Hepatocyte (in vitro differentiated cells): ENCODE measurements around the gene HES1. TPM values are rescaled to one million over a fixed set of nuclear protein-coding genes. Genes with fewer than 3 reads are reported as not detected.
"Not testable (repeated sequence)": the region's sequence is repeated elsewhere in the genome, so short reads cannot be mapped to it uniquely, and the experiment has no call there.

ENCODE experiments used
- DNase-seq: peaks from one replicate; pipeline ENCODE4 v3.0.0-alpha.2; 2016; ENCODE audit warnings: low spot score
- H2AFZ ChIP-seq: fragments of 200-600 bp; sonication (generic); 2 replicates; pipeline ENCODE4 v1.6.0; 2016; ENCODE audit warnings: antibody characterized with exemption, mild to moderate bottlenecking
- H3K27ac ChIP-seq: fragments of 200-600 bp; sonication (generic); 2 replicates; pipeline ENCODE4 v1.5.1; 2016; ENCODE audit warnings: mild to moderate bottlenecking
- H3K27me3 ChIP-seq: fragments of 200-600 bp; sonication (generic); 2 replicates; pipeline ENCODE4 v1.6.1; 2016
- H3K36me3 ChIP-seq: fragments of 200-600 bp; sonication (generic); replicated peaks from 2 replicates; pipeline ENCODE4 v1.5.1; 2016; ENCODE audit warnings: low read depth; ENCODE audit not compliant: insufficient read depth
- H3K4me1 ChIP-seq: fragments of 200-600 bp; sonication (generic); 2 replicates; pipeline ENCODE4 v1.5.1; 2016; ENCODE audit warnings: mild to moderate bottlenecking, moderate library complexity; ENCODE audit not compliant: insufficient read depth
- H3K4me2 ChIP-seq: fragments of 200-600 bp; sonication (generic); 2 replicates; pipeline ENCODE4 v1.6.0; 2016
- H3K4me3 ChIP-seq: fragments of 200-600 bp; sonication (generic); 2 replicates; pipeline ENCODE4 v1.5.1; 2016; ENCODE audit warnings: mild to moderate bottlenecking
- H3K79me2 ChIP-seq: fragments of 200-600 bp; sonication (generic); 2 replicates; pipeline ENCODE4 v1.6.0; 2017; ENCODE audit warnings: mild to moderate bottlenecking
- H3K9me2 ChIP-seq: fragments of 200-600 bp; sonication (generic); replicated peaks from 2 replicates; pipeline ENCODE4 v1.6.0; 2017; ENCODE audit warnings: mild to moderate bottlenecking; ENCODE audit not compliant: insufficient read depth
- H3K9me3 ChIP-seq: fragments of 200-600 bp; sonication (generic); 2 replicates; pipeline ENCODE4 v1.5.1; 2016; ENCODE audit warnings: low read depth, mild to moderate bottlenecking
- H4K20me1 ChIP-seq: fragments of 200-600 bp; sonication (generic); 2 replicates; pipeline ENCODE4 v1.6.0; 2016; ENCODE audit warnings: mild to moderate bottlenecking; ENCODE audit not compliant: insufficient read depth, poor library complexity, severe bottlenecking
- CTCF ChIP-seq: fragments of 200-600 bp; sonication (generic); IDR thresholded peaks from 2 replicates; pipeline ENCODE4 v1.5.1; 2016; ENCODE audit warnings: antibody characterized with exemption, mild to moderate bottlenecking; ENCODE audit not compliant: poor library complexity
- EZH2 ChIP-seq: fragments of 200-600 bp; sonication (generic); IDR thresholded peaks from 2 replicates; pipeline ENCODE4 v1.6.1; 2016; ENCODE audit warnings: antibody characterized with exemption, mild to moderate bottlenecking, borderline replicate concordance
- EZH2phosphoT487 ChIP-seq: fragments of 200-600 bp; sonication (generic); IDR thresholded peaks from one replicate; pipeline ENCODE4 v1.6.1; 2018; ENCODE audit warnings: antibody characterized with exemption, mild to moderate bottlenecking, low read depth, moderate library complexity; ENCODE audit not compliant: unreplicated experiment, severe bottlenecking
- WGBS: methylation state at CpG from one replicate; pipeline ENCODE4 v1.1.6; 2016; ENCODE audit warnings: low lambda C conversion rate; ENCODE audit errors: missing lambda C conversion rate; 5-methylcytosine and 5-hydroxymethylcytosine counted together
- polyA plus RNA-seq: library from polyadenylated mRNA; unstranded; fragments of >200 nt; fragmentation: Nextera tagmentation; extraction: Ambion mirVana; gene quantifications from 2 replicates; pipeline ENCODE4 v1.2.1, GENCODE V29; 2016
- total RNA-seq: library from RNA; depleted of rRNA; stranded (reverse); fragments of >200 nt; gene quantifications from 2 replicates; pipeline ENCODE4 v1.2.3, GENCODE V29; 2014

The HES1 gene
- total and polyA plus RNA-seq, 2 experiments from 2014 or later: 131 to 136 TPM

GRCh38 chr3:194091141-194091540 lies 44.8 kb upstream of the HES1 start:
- Histone ChIP-seq H4K20me1 (no peaks in the 10 kb centered on the region), H3K4me2 (no peak overlapping the region), H3K4me1 (peaks cover 18% of the 10 kb centered on the region), H3K9me3 (no peaks in the 10 kb centered on the region), H3K9me2 (no peaks in the 10 kb centered on the region), H3K4me3 (no peak overlapping the region), H3K27me3 (no peaks in the 10 kb centered on the region), H3K36me3 (no peaks in the 10 kb centered on the region), H3K27ac (no peak overlapping the region), H2AFZ (no peak overlapping the region), H3K79me2 (no peaks in the 10 kb centered on the region)
- TF ChIP-seq EZH2: no peak
- TF ChIP-seq CTCF: no peak
- no peak for TF ChIP-seq EZH2phosphoT487
- 41% methylated on average over 2 of the region's 2 CpGs for WGBS
- no peak for DNase-seq

DNA sequence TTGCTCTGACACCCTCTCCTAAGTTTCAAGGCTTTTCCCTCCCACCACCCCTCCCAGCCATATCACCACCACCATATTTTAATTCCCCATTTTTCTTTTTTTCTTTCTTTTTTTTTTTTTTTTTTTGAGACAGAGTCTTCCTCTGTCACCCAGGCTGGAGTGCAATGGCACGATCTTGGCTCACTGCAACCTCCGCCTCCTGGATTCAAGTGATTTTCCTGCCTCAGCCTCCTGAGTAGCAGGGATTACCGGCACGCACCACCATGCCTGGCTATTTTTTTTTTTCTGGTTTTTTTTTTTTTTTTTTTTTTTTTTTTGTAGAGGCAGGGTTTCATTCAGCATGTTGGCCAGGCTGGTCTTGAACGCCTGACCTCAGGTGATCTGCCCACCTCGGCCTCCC lies 44.1 kb upstream of the HES1 start:
- not testable (repeated sequence) for H3K4me3 ChIP-seq, H3K27ac ChIP-seq, H3K79me2 ChIP-seq, H3K4me2 ChIP-seq, H3K9me2 ChIP-seq, H3K36me3 ChIP-seq, H3K27me3 ChIP-seq, H4K20me1 ChIP-seq, H3K9me3 ChIP-seq, DNase-seq, H2AFZ ChIP-seq
- 98% methylated on average over 6 of the region's 6 CpGs for WGBS
- peaks cover 15% of the 10 kb centered on the region for H3K4me1 ChIP-seq

DNA sequence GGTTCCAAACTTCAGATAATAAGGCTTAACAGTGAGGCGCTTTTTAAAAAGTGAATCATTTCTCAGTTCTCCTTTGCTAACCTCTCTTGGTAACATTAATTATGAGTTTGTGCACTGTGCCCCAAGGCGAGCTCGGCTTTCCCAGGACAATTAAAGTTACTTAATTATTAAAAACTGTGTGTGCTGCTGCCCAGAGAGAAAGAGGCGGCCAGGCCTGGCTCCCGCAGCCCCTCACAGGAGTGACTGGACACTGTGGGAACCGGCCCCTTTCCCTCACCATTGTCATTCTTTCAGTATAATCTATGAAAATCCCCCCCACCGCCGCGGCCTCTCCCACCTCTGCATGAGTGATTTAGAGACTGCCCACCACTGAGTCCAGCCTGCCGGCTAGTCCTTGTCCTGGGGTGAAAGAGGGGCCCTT lies 43.1 kb upstream of the HES1 start:
- H3K79me2 ChIP-seq: no peaks in the 10 kb centered on the region
- no peak overlapping the region for H2AFZ ChIP-seq
- no peak overlapping the region for H3K4me2 ChIP-seq
- no peaks in the 10 kb centered on the region for H3K36me3 ChIP-seq
- peaks cover 17% of the 10 kb centered on the region for H3K4me1 ChIP-seq
- no peak overlapping the region for H3K4me3 ChIP-seq
- no peaks in the 10 kb centered on the region for H4K20me1 ChIP-seq
- no peaks in the 10 kb centered on the region for H3K9me2 ChIP-seq
- H3K27ac ChIP-seq: no peak overlapping the region
- no peak for DNase-seq
- no peaks in the 10 kb centered on the region for H3K9me3 ChIP-seq
- 71% methylated on average over 10 of the region's 10 CpGs for WGBS
- TF ChIP-seq EZH2phosphoT487 (no peak), EZH2 (no peak), CTCF (no peak)
- no peaks in the 10 kb centered on the region for H3K27me3 ChIP-seq

DNA sequence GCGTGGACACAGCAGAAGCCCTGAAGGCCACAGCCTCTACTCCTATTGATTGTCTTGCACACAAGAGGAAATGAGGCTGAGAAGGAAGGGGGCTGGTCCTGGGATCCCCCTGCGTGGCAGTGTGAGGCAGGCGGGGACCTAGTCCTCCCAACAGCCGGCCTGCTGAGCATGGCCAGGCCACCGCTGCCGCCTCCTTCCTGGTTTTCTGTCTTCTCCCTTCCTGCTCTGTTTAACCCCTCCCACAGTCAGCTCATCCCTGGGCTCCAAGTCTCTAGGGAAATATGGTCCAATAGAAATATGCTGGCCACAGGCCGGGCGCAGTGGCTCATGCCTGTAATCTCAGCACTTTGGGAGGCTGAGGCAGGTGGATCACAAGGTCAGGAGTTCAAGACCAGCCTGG lies 42.1 kb upstream of the HES1 start:
- 94% methylated on average over 8 of the region's 8 CpGs for WGBS
- H3K9me3 ChIP-seq: no peaks in the 10 kb centered on the region
- no peak overlapping the region for H2AFZ ChIP-seq
- no peaks in the 10 kb centered on the region for H4K20me1 ChIP-seq
- no peak for DNase-seq
- no peaks in the 10 kb centered on the region for H3K9me2 ChIP-seq
- peaks cover 14% of the 10 kb centered on the region for H3K4me1 ChIP-seq
- no peak for TF ChIP-seq EZH2
- no peak for TF ChIP-seq EZH2phosphoT487
- no peak for TF ChIP-seq CTCF
- H3K4me3 ChIP-seq: no peak overlapping the region
- H3K36me3 ChIP-seq: no peaks in the 10 kb centered on the region
- H3K27ac ChIP-seq: no peak overlapping the region
- no peak overlapping the region for H3K4me2 ChIP-seq
- no peaks in the 10 kb centered on the region for H3K79me2 ChIP-seq
- no peaks in the 10 kb centered on the region for H3K27me3 ChIP-seq
